KOPT-K1 (cell line): ENCODE measurements around the gene HIGD1C.
"Not testable (repeated sequence)": the region's sequence is repeated elsewhere in the genome, so short reads cannot be mapped to it uniquely, and the experiment has no call there.

Source experiments
- H3K27ac ChIP-seq: fragments of 200-600 bp; sonication (generic); 2 replicates; pipeline ENCODE4 v1.5.1; 2016; ENCODE audit warnings: antibody characterized with exemption, mild to moderate bottlenecking, low read depth, low read length; ENCODE audit not compliant: poor library complexity, severe bottlenecking
- H3K36me3 ChIP-seq: fragments of 200-600 bp; sonication (generic); 2 replicates; pipeline ENCODE4 v1.5.1; 2017; ENCODE audit warnings: antibody characterized with exemption, mild to moderate bottlenecking, low read length, moderate library complexity; ENCODE audit not compliant: insufficient read depth
- H3K9me3 ChIP-seq: fragments of 200-600 bp; sonication (generic); 2 replicates; pipeline ENCODE4 v1.5.1; 2017; ENCODE audit warnings: antibody characterized with exemption, low read length, mild to moderate bottlenecking; ENCODE audit not compliant: insufficient read depth, poor library complexity, severe bottlenecking

Gene HIGD1C

DNA sequence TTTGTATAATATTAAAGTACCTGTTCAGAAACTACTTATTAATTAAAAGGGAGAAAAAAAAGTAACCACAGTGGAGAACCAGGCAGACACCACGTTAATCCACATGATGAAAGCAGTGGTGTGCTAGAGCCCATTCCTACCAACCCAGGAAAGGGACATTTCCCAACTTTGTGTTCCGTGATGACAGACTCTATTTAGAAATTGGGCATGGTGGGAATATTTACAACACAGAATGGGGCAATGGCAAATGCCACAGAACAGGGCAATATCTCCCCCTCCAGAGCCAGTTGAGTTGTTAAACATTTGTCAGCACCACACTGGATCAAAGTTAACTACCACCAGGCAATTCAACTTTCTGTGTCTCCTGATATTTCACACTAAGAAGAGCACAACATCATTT, 1.2 kb upstream of the HIGD1C start:
- no peaks in the 10 kb centered on the region for H3K9me3 ChIP-seq
- H3K36me3 ChIP-seq = no peaks in the 10 kb centered on the region
- no peak overlapping the region for H3K27ac ChIP-seq

GRCh38 chr12:50953047-50953446, 703 bp downstream of the HIGD1C start:
- H3K9me3 ChIP-seq = no peaks in the 10 kb centered on the region
- H3K27ac ChIP-seq = no peak overlapping the region
- H3K36me3 ChIP-seq = no peaks in the 10 kb centered on the region

DNA sequence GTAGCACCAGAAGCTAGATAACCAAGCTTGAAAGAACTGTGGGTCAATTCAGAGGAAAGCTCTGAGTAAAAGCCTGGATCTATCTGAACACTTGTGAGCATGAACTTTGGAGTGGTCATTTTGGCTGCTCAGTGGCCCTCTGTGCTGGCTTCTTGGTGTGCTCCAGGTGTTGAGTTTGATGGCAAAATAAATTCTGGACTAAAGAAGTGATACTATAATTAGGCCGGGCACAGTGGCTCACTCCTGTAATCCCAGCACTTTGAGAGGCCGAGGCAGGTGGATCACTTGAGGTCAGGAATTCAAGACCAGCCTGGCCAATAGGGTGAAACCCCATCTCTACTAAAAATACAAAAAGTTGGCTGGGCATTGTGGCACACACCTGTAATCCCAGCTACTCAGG, 2.4 kb downstream of the HIGD1C start:
- H3K27ac ChIP-seq, H3K9me3 ChIP-seq, H3K36me3 ChIP-seq: not testable (repeated sequence)

- H3K9me3 ChIP-seq = no peaks in the 10 kb centered on the region
- no peak overlapping the region for H3K27ac ChIP-seq
- H3K36me3 ChIP-seq = no peaks in the 10 kb centered on the region
Measured at GRCh38 chr12:50955288-50955687, 2.9 kb downstream of the HIGD1C start.

DNA sequence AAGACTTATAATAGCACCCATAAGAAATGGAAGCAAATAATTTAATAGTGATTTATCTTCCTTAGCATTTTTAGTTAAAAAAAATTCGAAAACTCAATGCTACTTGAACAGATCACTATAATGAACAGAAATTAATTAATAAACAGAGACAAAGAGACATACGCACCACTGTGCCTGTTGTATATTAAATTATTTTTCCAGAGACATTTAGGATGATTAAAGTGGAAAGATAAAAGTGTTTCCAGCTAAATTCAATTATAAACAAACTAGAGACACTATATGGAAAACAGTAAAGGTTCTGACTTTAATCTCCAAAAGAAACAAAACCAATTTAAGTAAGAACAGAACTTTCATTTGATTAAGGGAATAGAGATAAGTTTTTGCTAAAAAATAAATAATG, 3.4 kb downstream of the HIGD1C start:
- H3K27ac ChIP-seq = no peak overlapping the region
- H3K36me3 ChIP-seq = no peaks in the 10 kb centered on the region
- H3K9me3 ChIP-seq = no peaks in the 10 kb centered on the region

GRCh38 chr12:50960130-50960529, 7.8 kb downstream of the HIGD1C start:
- Histone ChIP-seq H3K27ac (no peak overlapping the region), H3K36me3 (no peaks in the 10 kb centered on the region), H3K9me3 (no peaks in the 10 kb centered on the region)

GRCh38 chr12:50961708-50962107, 9.4 kb downstream of the HIGD1C start:
- H3K9me3 ChIP-seq = no peaks in the 10 kb centered on the region
- H3K27ac ChIP-seq = no peak overlapping the region
- no peaks in the 10 kb centered on the region for H3K36me3 ChIP-seq

DNA sequence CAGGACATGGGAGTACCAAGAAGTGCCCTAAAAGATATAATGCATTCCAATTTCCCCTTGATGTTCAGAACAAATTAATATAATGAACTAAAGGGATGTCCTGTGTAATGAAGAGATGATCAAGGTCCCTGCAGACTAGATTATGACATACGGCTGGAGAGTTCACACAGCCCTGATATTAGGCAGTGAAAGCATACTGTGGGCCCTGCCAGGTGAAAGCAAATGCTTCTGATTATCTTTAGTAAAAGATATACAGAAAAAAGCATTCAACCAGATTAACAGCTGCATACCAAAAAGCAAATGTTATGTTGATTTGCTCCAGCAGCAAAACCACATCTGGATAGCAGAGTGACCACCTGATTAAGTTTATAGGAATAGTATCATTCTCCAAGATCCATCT, 12.1 kb downstream of the HIGD1C start:
- Histone ChIP-seq H3K27ac (no peak overlapping the region), H3K36me3 (peaks cover 10% of the 10 kb centered on the region), H3K9me3 (no peaks in the 10 kb centered on the region)

- Histone ChIP-seq H3K36me3 (peaks cover 33% of the 10 kb centered on the region), H3K9me3 (no peaks in the 10 kb centered on the region), H3K27ac (no peak overlapping the region)
Measured at GRCh38 chr12:50971946-50972345, 19.6 kb downstream of the HIGD1C start.

- Histone ChIP-seq H3K27ac (no peak overlapping the region), H3K36me3 (peaks cover 20% of the 10 kb centered on the region), H3K9me3 (no peaks in the 10 kb centered on the region)
Measured at GRCh38 chr12:50979369-50980052, 27.2 kb downstream of the HIGD1C start.

- Histone ChIP-seq H3K9me3 (no peaks in the 10 kb centered on the region), H3K36me3 (peaks cover 29% of the 10 kb centered on the region), H3K27ac (no peak overlapping the region)
Measured at GRCh38 chr12:50980545-50980944, 28.2 kb downstream of the HIGD1C start.

- no peaks in the 10 kb centered on the region for H3K9me3 ChIP-seq
- H3K27ac ChIP-seq = no peak overlapping the region
- peaks cover 40% of the 10 kb centered on the region for H3K36me3 ChIP-seq
Measured at GRCh38 chr12:50981319-50982239, 29.2 kb downstream of the HIGD1C start.

- H3K36me3 ChIP-seq = peaks cover 69% of the 10 kb centered on the region
- H3K9me3 ChIP-seq = no peaks in the 10 kb centered on the region
- no peak overlapping the region for H3K27ac ChIP-seq
Measured at GRCh38 chr12:50984586-50985298, 32.4 kb downstream of the HIGD1C start.

GRCh38 chr12:50985322-50985721, 33.0 kb downstream of the HIGD1C start:
- no peak overlapping the region for H3K27ac ChIP-seq
- H3K9me3 ChIP-seq = no peaks in the 10 kb centered on the region
- H3K36me3 ChIP-seq = peaks cover 68% of the 10 kb centered on the region
